ENCODE measurements around the gene PDK4.
"Not testable (repeated sequence)": the region's sequence is repeated elsewhere in the genome, so short reads cannot be mapped to it uniquely, and the experiment has no call there.

The PDK4 gene

DNA sequence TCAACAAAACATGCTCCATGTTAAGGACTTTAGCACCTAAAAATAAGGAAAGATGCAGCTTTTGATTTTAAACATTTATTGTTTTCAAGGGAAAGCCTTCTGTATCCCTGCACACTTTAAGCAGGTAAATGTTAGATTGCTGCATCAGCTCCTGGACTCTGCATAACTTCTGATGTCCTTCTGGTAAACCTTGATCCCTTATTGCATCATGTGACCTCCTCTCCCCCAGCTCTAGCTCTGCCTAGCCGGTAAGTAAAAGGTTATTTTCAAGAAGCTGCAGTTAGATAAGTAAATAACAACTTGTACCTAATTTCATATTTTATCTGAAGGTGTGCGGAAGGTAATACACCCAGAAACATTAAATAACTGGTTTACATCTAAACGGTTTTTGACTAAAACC, 37.5 kb downstream of the PDK4 start:
- no peak for DNase-seq

DNA sequence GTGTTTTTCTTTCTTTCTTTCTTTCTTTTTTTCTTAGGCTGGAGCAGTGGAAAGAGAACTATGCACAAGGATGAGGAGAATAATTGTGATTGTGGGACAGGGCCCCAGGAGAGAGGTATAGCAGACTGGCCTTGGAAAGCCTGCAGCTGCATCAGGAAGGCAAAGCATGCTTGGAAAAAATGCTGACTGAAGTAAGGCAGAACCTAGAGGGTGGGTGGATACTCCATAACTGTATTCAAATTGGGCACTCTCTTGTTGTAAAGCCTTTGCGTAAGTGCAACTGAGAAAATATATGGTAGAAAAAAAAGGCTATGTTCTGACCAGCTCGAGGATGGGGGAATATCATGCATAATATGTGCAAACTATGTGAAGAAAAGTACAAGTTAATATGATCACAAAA, 39.5 kb downstream of the PDK4 start:
- DNase-seq = no peak

- DNase-seq = no peak
Measured at GRCh38 chr7:95553939-95554338, 42.4 kb downstream of the PDK4 start.

DNA sequence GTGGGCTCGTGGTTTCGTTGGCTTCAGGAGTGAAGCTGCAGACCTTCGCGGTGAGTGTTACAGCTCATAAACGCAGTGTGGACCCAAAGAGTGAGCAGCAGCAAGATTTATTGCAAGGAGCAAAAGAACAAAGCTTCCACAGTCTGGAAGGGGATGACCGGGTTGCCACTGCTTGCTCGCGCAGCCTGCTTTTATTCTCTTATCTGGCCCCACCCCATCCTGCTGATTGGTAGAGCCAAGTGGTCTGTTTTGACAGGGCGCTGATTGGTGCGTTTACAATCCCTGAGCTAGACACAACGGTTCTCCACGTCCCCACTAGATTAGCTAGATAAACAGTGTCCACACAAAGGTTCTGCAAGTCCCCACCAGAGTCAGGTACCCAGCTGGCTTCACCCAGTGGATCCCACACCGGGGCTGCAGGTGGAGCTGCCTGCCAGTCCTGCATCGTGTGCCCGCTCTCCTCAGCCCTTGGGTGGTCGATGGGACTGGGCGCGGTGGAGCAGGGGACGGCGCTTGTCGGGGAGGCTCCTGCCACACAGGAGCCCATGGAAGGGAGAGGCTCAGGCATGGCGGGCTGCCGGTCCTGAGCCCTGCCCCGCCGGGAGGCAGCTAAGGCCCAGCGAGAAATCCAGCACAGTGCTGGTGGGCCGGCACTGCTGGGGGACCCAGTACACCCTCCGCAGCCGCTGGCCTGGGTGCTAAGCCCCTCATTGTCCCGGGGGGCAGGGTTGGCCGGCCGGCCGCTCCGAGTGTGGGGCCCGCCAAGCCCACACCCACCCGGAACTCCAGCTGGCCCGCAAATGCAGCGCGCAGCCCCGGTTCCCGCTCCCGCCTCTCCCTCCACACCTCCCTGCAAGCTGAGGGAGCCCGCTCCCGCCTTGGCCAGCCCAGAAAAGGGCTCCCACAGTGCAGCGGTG, 44.0 kb downstream of the PDK4 start:
- not testable (repeated sequence) for DNase-seq

- no peak for DNase-seq
Measured at GRCh38 chr7:95550546-95550945, 45.8 kb downstream of the PDK4 start.

- DNase-seq = no peak
Measured at GRCh38 chr7:95549818-95550529, 46.3 kb downstream of the PDK4 start.

- DNase-seq = no peak
Measured at GRCh38 chr7:95547361-95548348, 48.7 kb downstream of the PDK4 start.

DNA sequence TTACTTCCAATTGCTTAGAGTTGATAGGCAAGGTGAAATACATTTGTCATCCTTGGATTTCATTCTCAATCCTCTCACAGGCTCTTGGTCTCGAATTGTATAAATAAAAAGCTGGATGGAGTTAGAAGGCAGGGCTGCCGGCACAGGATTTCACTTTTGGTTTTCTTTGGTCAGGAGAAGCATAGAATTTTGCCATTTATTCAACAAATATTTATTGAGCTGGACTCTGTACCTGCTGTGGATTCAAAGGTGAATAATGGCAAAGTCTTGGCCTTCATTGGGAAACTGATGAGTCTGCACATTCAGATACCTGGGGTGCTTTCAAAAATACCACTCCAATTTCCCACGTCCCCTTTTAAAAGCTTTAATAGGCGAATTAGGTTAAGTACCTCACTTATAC, 49.7 kb downstream of the PDK4 start:
- no peak for DNase-seq

DNA sequence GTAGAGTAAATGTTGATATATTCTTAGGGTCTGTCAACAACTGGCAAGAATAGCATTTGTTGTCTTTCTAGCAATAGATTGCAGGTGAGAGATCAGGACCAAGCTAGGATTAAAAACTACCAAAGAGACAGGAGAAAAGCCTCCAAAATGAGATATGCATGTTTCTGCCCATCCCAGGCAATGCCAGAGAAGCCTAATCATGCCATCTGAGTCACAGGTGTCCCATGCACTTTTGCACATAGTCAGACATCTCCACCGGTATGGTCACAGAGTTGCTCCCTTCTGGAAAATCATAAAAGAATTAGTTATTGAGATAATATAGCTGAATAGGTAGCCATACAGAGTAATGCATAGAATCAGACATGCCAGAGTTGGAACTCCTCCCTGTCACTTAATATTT, 50.6 kb downstream of the PDK4 start:
- DNase-seq = no peak

DNA sequence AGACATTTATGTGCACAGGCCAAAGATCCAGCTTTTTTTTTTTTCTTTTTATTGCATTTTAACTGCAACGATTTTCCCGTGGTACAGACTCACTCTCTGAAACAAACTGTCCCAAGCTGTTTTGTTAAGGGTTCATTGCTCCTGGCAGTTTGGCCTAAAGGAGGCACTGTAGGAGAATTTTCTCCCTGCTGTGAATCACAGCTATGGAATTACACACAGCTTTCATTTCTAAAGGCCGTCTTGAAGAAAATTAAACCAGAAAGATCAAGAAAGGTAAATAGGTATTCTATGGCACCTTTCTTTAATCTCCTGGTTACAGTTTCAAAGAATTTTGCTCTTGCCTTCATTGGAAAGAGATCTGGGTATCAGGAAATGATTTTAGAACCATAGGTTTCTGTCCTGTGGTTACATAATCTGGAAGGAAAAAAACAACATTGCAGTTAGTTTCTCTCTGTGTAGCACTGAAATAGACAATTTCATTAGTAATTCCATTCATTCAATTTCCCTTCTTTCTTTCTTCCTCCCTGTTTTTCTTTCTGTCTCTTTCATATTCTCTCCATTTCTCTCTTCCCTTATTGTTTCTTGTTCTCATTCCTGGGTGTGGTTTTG, 51.2 kb downstream of the PDK4 start:
- DNase-seq = no peak

DNA sequence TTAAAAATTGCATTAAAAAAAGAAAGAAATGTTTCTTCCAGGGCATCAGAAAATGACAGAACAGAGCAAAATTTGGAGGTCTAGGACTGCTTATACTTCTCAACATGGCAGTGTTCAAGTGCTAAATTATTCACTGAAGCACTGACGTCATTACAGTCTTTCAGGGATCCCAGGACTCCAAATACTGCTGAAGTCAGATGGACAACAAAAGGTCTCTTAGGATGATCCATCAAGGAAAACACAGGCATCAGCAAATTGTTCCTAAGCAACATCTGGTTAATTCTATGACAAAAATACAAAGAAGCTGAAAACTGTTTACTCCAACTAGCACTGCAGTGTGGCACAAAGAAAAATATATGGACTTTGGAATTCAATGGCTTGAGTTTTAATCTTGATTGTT, 52.1 kb downstream of the PDK4 start:
- no peak for DNase-seq

- no peak for DNase-seq
Measured at GRCh38 chr7:95543312-95543711, 53.0 kb downstream of the PDK4 start.

DNA sequence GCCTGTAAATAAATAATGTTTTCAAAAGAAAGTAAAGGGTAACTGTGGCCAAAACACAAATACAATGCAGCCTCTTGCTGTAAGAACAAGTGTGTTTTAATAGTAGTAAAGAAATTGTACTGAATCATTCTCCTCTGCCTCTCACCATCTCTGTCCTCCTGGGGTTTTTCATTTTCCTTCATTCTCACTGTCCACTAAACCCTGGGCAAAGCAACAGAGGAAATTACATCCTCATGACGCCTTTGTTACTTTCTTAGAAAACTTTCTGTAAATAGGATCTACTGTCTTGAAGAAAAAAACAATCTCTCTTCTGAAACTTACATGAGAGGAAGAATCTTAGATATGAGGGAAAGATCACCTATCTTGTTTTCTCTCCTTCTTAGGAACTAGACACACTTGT, 56.0 kb downstream of the PDK4 start:
- DNase-seq = no peak

DNA sequence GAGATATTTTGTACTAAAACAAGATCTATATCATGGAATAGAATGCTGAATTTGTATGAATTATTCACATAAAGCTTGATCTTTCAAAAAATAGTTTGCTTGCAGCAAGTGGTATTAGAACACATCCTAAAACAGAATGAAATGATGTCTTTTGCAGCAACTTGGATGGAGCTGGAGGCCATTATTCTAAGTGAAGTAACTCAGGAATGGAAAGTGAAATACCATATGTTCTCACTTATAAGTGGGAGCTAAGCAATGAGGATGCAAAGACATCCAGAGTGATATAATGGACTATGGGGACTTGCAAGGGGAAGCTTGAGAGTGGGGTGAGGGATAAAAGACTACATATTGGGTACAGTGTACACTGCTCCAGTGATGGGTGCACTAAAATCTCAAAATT, 56.9 kb downstream of the PDK4 start:
- no peak for DNase-seq

- no peak for DNase-seq
Measured at GRCh38 chr7:95537468-95537867, 58.8 kb downstream of the PDK4 start.

- DNase-seq = no peak
Measured at GRCh38 chr7:95536656-95537311, 59.5 kb downstream of the PDK4 start.

GRCh38 chr7:95535662-95536061, 60.7 kb downstream of the PDK4 start:
- DNase-seq = no peak

GRCh38 chr7:95534796-95535195, 61.5 kb downstream of the PDK4 start:
- DNase-seq = no peak

Data from activated CD4-positive, alpha-beta T cell treated with anti-CD3 and anti-CD28 coated beads, Interleukin-2, amount 50 U/mL, for 4 hours (primary cell).